Osteocyte (in vitro differentiated cells): ENCODE data around the gene MYH14. TPM values are rescaled to one million over a fixed set of nuclear protein-coding genes. Genes with fewer than 3 reads are reported as not detected.
"Not testable (repeated sequence)": the region's sequence is repeated elsewhere in the genome, so short reads cannot be mapped to it uniquely, and the experiment has no call there.

Experiments used
- DNase-seq: peaks from one replicate; pipeline ENCODE4 v3.0.0; 2021; ENCODE audit warnings: mixed read lengths; ENCODE audit not compliant: unreplicated experiment; ENCODE audit errors: extremely low spot score
- H3K27ac Mint-ChIP-seq: one replicate; pipeline ENCODE4 v1.8.0; 2021; ENCODE audit warnings: mild to moderate bottlenecking, mixed read lengths; ENCODE audit not compliant: unreplicated experiment
- H3K27me3 Mint-ChIP-seq: one replicate; pipeline ENCODE4 v1.8.0; 2021; ENCODE audit warnings: mixed read lengths; ENCODE audit not compliant: unreplicated experiment
- H3K36me3 Mint-ChIP-seq: one replicate; pipeline ENCODE4 v1.8.0; 2021; ENCODE audit warnings: mixed read lengths; ENCODE audit not compliant: unreplicated experiment
- H3K4me1 Mint-ChIP-seq: one replicate; pipeline ENCODE4 v1.8.0; 2021; ENCODE audit warnings: mixed read lengths; ENCODE audit not compliant: unreplicated experiment
- H3K4me3 Mint-ChIP-seq: one replicate; pipeline ENCODE4 v1.8.0; 2021; ENCODE audit warnings: mild to moderate bottlenecking, moderate library complexity, mixed read lengths; ENCODE audit not compliant: unreplicated experiment
- H3K9me3 Mint-ChIP-seq: one replicate; pipeline ENCODE4 v1.8.0; 2021; ENCODE audit warnings: mixed read lengths; ENCODE audit not compliant: unreplicated experiment
- total RNA-seq: library from RNA; stranded (reverse); gene quantifications from 2 replicates; pipeline ENCODE4 v1.2.1, GENCODE V29; 2021
- TF ChIP-seq, protein P1 (sequence below): fragments of 200-600 bp; sonication (generic); IDR thresholded peaks from 2 replicates; pipeline ENCODE4 v1.5.0; 2021; ENCODE audit warnings: antibody characterized with exemption, mild to moderate bottlenecking, moderate library complexity

The MYH14 gene
- total RNA-seq, 1 donor from 2014 or later = not detected

DNA sequence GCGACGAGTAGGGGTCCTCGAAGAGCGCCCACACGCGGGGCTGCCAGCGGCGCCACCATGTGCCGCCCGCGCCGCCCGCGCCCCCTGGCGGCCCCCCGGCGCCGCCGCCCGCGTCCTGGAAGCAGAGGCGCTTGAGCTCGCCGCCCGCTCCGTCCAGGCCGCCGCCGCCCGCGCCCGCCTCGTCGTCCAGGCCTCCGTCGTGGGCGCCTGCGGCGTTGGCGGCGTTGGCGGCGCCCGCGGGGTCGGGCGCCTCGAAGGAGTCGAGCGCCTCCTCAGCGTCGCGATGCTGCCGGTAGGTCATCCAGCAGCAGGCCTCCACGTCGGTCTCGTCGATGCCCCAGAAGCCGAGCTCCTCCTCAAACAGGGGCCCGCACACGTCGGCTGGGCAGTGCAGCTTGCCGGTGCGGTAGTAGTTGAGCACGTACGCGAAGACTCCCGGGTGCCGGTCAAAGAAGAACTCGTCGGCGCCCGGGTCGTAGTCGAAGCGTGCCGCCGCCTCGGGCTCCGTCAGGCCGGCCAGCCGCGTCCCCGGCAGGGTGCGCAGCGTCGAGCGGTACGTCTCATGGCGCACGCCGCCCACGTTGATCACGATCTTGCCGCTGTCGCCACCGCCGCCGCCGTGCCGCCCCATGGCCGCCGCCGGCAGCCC, 124.9 kb downstream of the MYH14 start:
- peaks cover 30% of the 10 kb centered on the region for H3K4me1 Mint-ChIP-seq
- no peak overlapping the region for H3K27ac Mint-ChIP-seq
- DNase-seq = no peak
- no peak overlapping the region for H3K4me3 Mint-ChIP-seq
- peaks cover 7% of the 10 kb centered on the region for H3K36me3 Mint-ChIP-seq
- peaks cover 53% of the 10 kb centered on the region for H3K27me3 Mint-ChIP-seq
- H3K9me3 Mint-ChIP-seq = no peaks in the 10 kb centered on the region
- TF ChIP-seq, protein P1, sequence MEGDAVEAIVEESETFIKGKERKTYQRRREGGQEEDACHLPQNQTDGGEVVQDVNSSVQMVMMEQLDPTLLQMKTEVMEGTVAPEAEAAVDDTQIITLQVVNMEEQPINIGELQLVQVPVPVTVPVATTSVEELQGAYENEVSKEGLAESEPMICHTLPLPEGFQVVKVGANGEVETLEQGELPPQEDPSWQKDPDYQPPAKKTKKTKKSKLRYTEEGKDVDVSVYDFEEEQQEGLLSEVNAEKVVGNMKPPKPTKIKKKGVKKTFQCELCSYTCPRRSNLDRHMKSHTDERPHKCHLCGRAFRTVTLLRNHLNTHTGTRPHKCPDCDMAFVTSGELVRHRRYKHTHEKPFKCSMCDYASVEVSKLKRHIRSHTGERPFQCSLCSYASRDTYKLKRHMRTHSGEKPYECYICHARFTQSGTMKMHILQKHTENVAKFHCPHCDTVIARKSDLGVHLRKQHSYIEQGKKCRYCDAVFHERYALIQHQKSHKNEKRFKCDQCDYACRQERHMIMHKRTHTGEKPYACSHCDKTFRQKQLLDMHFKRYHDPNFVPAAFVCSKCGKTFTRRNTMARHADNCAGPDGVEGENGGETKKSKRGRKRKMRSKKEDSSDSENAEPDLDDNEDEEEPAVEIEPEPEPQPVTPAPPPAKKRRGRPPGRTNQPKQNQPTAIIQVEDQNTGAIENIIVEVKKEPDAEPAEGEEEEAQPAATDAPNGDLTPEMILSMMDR = peak; percentile 4

DNA sequence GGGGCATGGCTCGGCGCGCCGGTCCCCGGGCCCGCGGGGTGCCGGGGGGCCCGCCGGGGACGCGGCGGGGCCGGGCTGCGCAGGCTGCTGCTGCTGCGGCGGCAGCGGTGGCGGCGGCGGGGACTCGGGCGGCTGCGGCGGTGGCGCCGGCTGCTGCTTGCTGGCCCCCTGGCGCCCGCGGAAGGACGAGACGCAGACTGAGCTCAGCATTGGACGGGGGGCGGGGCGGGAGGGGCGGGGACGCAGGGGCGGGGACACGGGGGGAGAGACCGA, 125.4 kb downstream of the MYH14 start:
- TF ChIP-seq, protein P1 = no peak
- Mint-ChIP-seq H3K4me3 (no peak overlapping the region), H3K36me3 (peaks cover 7% of the 10 kb centered on the region), H3K9me3 (no peaks in the 10 kb centered on the region), H3K27ac (no peak overlapping the region), H3K27me3 (peaks cover 53% of the 10 kb centered on the region), H3K4me1 (peaks cover 34% of the 10 kb centered on the region)
- no peak for DNase-seq

DNA sequence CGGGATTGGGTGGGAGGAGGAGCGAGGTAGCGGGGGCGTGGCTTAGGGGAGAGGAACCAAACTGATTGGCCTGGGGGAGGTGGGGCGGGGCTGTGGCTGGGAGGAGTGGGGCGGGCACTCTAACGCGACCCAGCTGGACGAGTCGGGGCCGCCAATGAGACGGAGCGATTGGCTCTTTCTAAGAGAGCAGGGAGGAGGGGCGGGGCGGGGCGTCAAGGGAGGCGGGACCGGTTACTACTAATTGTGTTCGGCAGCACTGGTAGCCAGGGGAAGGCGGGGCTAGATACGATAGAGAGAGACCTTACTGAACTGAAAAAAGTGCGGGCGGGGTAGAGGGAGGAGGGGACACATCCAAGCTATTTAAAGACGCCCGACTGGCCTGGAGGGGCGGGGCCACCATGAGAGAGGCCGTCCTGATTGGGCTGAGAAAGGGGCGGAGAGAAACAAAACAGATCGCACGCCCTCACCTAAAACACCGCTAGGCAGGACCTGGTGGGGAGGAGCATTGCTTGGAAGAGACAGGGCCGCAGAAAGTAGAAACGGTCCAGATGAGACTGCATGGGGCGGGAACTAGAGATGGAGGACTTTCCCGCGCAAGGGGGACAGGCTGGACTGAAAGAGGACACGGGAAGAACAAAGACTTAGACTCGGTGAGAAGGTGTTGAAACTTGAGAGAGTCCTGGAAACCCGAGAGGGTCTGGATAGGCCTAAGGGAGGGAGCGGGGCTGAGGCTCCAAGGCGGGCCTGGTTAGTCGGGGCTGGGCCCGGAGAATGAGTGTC, 125.9 kb downstream of the MYH14 start, which contains the start of gene KCNC3:
TSS of gene KCNC3 (minus strand) at position 232 of the 780 bp plus-strand sequence. CDS start 295 bp downstream, outside the sequence.
- Mint-ChIP-seq H3K9me3 (no peaks in the 10 kb centered on the region), H3K4me3 (peak within 1 kb of the TSS; percentile 73), H3K27ac (peak within 1 kb of the TSS; percentile 68), H3K27me3 (peaks cover 53% of the 10 kb centered on the region), H3K36me3 (peaks cover 7% of the 10 kb centered on the region), H3K4me1 (peaks cover 35% of the 10 kb centered on the region)
- TF ChIP-seq, protein P1 = no peak
- peak; percentile 96 for DNase-seq

- peaks cover 53% of the 10 kb centered on the region for H3K27me3 Mint-ChIP-seq
- H3K4me3 Mint-ChIP-seq = peak overlapping the region; percentile 73
- peak overlapping the region; percentile 68 for H3K27ac Mint-ChIP-seq
- H3K36me3 Mint-ChIP-seq, DNase-seq, H3K9me3 Mint-ChIP-seq: not testable (repeated sequence)
- H3K4me1 Mint-ChIP-seq = peaks cover 35% of the 10 kb centered on the region
Measured at GRCh38 chr19:50329926-50330294, 126.5 kb downstream of the MYH14 start.

- no peak for DNase-seq
- Mint-ChIP-seq H3K4me3 (peak overlapping the region; percentile 29), H3K27me3 (peaks cover 53% of the 10 kb centered on the region)
Measured at GRCh38 chr19:50330365-50331078, 127.1 kb downstream of the MYH14 start.

More at GRCh38 chr19:50330365-50331078, 127.1 kb downstream of the MYH14 start:
- Mint-ChIP-seq H3K4me1 (peaks cover 35% of the 10 kb centered on the region), H3K9me3 (peaks cover 4% of the 10 kb centered on the region), H3K27ac (no peak overlapping the region), H3K36me3 (peaks cover 7% of the 10 kb centered on the region)
- TF ChIP-seq, protein P1 = no peak
